ENCODE measurements around the gene ANGPTL4.
"Not testable (repeated sequence)": the region's sequence is repeated elsewhere in the genome, so short reads cannot be mapped to it uniquely, and the experiment has no call there.

ANGPTL4 gene

DNA sequence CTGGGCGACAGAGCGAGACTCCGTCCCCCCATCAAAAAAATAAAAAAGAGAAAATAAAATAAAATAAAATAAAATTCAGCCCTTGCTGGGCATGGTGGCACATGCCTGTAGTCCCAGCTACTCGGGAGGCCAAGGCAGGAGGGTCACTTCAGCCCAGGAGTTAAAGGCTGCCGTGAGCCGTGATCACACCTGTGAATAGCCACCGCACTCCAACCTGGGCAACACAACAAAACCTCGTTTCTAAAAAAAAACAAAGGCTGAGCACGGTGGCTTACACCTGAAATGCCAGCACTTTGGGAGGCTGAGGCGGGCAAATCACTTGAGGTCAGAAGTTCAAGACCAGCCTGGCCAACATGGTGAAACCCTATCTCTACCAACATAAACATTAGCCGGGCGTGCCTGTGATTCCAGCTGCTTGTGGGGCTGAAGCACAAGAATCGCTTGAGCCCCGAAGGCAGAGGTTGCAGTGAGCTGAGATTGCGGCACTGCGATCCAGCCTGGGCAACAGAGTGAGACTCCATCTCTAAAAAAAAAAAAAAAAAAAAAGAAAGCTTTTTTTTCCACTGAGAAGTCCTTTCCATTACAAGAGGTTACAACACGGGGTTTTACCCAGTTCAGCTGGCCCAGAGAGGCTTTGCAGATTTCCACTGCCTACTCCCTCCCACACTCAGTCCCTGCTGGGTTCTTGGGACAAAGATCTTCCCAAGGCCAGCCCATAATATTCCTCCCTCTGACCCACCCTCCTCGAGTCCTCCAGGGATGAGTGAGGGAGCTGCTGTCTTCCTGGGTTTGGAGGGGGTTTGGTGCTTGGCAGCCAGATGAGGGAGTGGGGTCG, 6.4 kb downstream of the ANGPTL4 start:
- no peak overlapping the region for H3K4me3 Mint-ChIP-seq
- DNase-seq (ENCODE audit: low spot score in 2 of 2) = no peak
- H3K27ac Mint-ChIP-seq = no peak overlapping the region
- H3K4me1 Mint-ChIP-seq = peaks cover 17% of the 10 kb centered on the region
- ATAC-seq = no peak
- peaks cover 81% of the 10 kb centered on the region for H3K36me3 Mint-ChIP-seq
- no peaks in the 10 kb centered on the region for H3K9me3 Mint-ChIP-seq

DNA sequence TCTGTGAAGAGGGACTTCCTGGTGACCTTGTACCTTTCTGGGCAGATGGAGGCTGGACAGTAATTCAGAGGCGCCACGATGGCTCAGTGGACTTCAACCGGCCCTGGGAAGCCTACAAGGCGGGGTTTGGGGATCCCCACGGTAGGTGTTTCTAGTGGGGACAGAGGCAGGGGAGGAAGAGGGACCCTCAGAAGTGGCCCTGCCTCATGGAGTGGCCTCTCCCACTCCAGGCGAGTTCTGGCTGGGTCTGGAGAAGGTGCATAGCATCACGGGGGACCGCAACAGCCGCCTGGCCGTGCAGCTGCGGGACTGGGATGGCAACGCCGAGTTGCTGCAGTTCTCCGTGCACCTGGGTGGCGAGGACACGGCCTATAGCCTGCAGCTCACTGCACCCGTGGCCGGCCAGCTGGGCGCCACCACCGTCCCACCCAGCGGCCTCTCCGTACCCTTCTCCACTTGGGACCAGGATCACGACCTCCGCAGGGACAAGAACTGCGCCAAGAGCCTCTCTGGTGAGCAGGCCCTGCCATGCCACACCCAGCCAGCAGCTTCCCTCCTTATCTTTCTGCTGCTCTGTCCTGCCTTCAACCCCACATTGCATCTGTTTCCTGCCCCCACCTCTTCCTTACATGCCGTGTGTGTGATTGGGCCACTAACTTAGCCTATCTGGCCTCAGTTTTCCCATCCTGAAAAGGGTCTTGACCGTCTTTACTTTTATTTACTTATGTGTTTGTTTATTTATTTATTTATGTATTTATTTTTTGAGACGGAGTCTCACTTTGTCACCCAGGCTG, 7.3 kb downstream of the ANGPTL4 start:
- H3K9me3 Mint-ChIP-seq = no peaks in the 10 kb centered on the region
- no peak for ATAC-seq
- peaks cover 17% of the 10 kb centered on the region for H3K4me1 Mint-ChIP-seq
- peaks cover 73% of the 10 kb centered on the region for H3K36me3 Mint-ChIP-seq
- no peak for DNase-seq (ENCODE audit: low spot score in 2 of 2)
- H3K27ac Mint-ChIP-seq = no peak overlapping the region
- H3K4me3 Mint-ChIP-seq = no peak overlapping the region

DNA sequence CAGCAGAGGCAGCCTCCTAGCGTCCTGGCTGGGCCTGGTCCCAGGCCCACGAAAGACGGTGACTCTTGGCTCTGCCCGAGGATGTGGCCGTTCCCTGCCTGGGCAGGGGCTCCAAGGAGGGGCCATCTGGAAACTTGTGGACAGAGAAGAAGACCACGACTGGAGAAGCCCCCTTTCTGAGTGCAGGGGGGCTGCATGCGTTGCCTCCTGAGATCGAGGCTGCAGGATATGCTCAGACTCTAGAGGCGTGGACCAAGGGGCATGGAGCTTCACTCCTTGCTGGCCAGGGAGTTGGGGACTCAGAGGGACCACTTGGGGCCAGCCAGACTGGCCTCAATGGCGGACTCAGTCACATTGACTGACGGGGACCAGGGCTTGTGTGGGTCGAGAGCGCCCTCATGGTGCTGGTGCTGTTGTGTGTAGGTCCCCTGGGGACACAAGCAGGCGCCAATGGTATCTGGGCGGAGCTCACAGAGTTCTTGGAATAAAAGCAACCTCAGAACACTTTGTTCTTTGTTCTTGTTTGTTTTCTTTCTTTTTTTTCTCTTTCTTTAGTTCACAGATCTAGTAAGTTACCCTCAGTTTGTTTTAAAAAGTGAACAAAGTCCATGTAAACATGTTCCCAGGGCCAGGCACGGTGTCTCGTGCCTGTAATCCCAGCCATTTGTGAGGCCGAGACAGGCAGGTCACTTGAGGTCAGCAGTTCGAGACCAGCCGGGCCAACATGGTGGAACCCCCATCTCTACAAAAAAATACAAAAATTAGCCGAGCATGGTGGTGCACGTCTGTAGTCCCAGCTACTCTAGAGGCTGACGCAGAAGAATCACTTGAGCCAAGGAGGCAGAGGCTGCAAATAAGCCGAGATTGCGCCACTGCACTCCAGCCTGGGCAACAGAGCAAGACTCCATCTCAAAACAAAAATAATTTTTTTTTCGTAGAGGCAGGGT, 10.2 kb downstream of the ANGPTL4 start:
- peak; percentile 40 for ATAC-seq
- H3K4me3 Mint-ChIP-seq = no peak overlapping the region

DNA sequence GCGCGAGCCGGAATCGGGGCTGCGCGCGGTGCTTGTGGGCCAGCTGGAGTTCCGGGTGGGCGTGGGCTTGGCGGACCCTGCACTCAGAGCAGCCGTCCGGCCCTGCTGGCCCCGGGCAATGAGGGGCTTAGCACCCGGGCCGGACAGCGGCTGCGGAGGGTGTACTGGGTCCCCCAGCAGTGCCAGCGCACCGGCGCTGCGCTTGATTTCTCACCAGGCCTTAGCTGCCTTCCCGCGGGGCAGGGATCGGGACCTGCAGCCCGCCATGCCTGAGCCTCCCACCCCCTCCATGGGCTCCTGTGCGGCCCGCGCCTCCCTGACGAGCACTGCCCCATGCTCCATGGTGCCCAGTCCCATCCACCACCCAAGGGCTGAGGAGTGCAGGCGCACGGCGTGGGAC, 11.8 kb downstream of the ANGPTL4 start:
- H3K4me1 Mint-ChIP-seq; H3K27ac Mint-ChIP-seq; H3K4me3 Mint-ChIP-seq; ATAC-seq; H3K9me3 Mint-ChIP-seq; DNase-seq (ENCODE audit: low spot score in 2 of 2): not testable (repeated sequence)
- H3K36me3 Mint-ChIP-seq = peaks cover 27% of the 10 kb centered on the region

More for the DNA sequence above, 10.2 kb downstream of the ANGPTL4 start:
- peaks cover 7% of the 10 kb centered on the region for H3K4me1 Mint-ChIP-seq
- no peak for DNase-seq (ENCODE audit: low spot score in 2 of 2)
- no peak overlapping the region for H3K27ac Mint-ChIP-seq
- H3K9me3 Mint-ChIP-seq = no peaks in the 10 kb centered on the region
- H3K36me3 Mint-ChIP-seq = peaks cover 43% of the 10 kb centered on the region

DNA sequence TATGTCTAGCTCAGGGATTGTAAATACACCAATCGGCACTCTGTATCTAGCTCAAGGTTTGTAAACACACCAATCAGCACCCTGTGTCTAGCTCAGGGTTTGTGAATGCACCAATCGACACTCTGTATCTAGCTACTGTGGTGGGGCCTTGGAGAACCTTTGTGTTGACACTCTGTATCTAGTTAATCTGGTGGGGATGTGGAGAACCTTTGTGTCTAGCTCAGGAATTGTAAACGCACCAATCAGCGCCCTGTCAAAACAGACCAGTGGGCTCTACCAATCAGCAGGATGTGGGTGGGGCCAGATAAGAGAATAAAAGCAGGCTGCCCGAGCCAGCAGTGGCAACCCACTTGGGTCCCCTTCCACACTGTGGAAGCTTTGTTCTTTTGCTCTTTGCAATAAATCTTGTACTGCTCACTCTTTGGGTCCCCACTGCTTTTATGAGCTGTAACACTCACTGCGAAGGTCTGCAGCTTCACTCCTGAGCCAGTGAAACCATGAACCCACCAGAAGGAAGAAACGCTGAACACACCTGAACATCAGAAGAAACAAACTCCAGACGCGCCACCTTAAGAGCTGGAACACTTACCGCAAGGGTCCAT, 12.5 kb downstream of the ANGPTL4 start:
- not testable (repeated sequence) for H3K4me3 Mint-ChIP-seq; H3K4me1 Mint-ChIP-seq; DNase-seq (ENCODE audit: low spot score in 2 of 2); H3K9me3 Mint-ChIP-seq; ATAC-seq; H3K27ac Mint-ChIP-seq
- H3K36me3 Mint-ChIP-seq = peaks cover 20% of the 10 kb centered on the region

DNA sequence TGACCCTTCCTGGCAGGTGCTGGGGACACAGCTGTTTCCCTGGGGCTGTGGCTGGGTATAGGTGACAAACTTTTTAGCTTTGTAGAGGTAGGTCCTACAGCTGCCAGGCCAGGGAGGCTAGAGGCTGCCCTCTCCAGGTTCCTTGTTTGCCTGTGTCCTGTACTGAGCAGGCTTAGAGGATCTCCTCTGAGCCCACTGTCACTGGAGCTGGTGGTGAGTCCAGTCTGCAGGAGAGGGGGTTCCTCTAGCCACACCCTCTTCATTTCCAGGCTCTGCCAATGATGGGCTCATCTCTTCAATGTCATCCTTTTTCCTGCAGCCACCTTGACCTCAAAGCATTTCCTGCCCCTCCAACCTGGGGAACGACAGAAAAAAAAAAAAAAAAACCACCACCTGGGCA, 13.6 kb downstream of the ANGPTL4 start:
- H3K27ac Mint-ChIP-seq = no peak overlapping the region
- no peaks in the 10 kb centered on the region for H3K9me3 Mint-ChIP-seq
- no peak overlapping the region for H3K4me3 Mint-ChIP-seq
- peaks cover 7% of the 10 kb centered on the region for H3K4me1 Mint-ChIP-seq
- no peak for ATAC-seq
- peaks cover 9% of the 10 kb centered on the region for H3K36me3 Mint-ChIP-seq
- no peak for DNase-seq (ENCODE audit: low spot score in 2 of 2)

DNA sequence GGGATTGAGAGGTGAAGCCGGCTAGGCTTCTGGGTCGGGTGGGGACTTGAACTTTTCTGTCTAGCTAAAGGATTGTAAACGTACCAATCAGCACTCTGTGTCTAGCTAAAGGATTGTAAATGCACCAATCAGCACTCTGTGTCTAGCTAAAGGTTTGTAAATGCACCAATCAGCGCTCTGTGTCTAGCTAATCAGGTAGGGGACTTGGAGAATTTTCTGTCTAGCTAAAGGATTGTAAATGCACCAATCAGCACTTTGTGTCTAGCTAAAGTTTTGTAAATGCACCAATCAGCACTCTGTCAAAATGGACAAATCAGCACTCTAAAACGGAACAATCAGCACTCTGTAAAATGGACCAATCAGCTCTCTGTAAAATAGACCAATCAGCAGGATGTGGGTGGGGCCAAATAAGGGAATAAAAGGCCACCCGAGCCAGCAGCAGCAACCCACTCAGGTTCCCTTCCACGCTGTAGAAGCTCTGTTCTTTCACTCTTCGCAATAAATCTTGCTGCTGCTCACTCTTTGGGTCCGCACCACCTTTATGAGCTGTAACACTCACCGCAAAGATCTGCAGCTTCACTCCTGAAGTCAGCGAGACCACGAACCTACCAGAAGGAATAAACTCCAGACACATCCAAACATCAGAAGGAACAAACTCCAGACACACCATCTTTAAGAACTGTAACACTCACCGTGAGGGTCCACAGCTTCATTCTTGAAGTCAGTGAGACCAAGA, 15.4 kb downstream of the ANGPTL4 start:
- ATAC-seq; H3K9me3 Mint-ChIP-seq; H3K27ac Mint-ChIP-seq; H3K36me3 Mint-ChIP-seq; H3K4me1 Mint-ChIP-seq; DNase-seq (ENCODE audit: low spot score in 2 of 2); H3K4me3 Mint-ChIP-seq: not testable (repeated sequence)

DNA sequence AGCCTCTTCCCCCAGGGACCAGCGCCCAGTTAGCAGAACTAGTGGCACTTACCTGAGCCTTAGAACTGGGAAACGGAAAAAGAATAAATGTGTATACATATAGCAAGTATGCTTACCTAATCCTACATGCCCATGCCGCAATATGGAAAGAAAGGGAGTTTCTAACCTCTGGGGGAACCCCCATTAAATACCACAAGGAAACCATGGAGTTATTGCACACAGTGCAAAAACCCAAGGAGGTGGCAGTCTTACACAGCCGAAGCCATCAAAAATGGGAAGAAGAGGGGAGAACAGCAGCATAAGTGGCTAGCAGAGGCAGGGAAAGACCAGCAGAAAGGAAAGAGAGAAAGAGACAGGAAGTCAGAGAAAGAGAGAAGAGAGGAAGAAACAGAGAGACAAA, 20.6 kb downstream of the ANGPTL4 start:
- H3K27ac Mint-ChIP-seq = peak overlapping the region; percentile 30
- not testable (repeated sequence) for ATAC-seq; DNase-seq (ENCODE audit: low spot score in 2 of 2)

DNA sequence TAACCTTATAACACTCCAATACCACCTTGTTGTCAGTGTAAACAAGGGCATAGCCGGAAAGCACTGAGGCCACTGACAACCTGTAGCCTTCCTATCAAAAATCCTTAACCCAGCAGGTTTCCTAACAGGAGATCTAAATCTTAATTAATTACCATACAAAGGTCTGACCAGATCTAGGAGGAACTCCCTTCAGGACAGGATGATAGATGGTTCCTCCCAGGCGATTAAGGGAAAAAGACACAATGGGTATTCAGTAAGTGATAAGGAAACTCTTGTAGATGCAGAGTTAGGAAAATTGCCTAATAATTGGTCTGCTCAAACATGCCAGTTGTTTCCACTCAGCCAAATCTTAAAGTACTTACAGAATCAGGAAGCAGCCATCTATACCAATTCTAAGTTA, 21.1 kb downstream of the ANGPTL4 start:
- not testable (repeated sequence) for H3K9me3 Mint-ChIP-seq; ATAC-seq; DNase-seq (ENCODE audit: low spot score in 2 of 2); H3K4me1 Mint-ChIP-seq; H3K36me3 Mint-ChIP-seq; H3K4me3 Mint-ChIP-seq
- peak overlapping the region; percentile 30 for H3K27ac Mint-ChIP-seq

More for the DNA sequence above, 20.6 kb downstream of the ANGPTL4 start:
- H3K36me3 Mint-ChIP-seq, H3K9me3 Mint-ChIP-seq, H3K4me3 Mint-ChIP-seq, H3K4me1 Mint-ChIP-seq: not testable (repeated sequence)

DNA sequence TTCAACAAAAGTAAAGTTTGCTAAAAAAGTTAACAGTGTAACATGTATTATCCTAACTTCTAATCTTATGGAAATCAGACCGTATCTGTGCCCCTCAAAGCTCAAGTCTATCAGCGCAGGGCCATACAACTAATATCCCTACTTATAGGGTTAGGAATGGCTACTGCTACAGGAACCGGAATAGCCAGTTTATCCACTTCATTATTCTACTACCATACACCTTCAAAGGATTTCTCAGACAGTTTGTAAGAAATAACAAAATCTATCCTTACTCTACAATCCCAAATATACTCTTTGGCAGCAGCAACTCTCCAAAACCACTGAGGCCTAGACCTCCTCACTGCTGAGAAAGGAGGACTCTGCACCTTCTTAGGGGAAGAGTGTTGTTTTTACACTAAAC, 21.6 kb downstream of the ANGPTL4 start:
- not testable (repeated sequence) for H3K9me3 Mint-ChIP-seq; H3K4me1 Mint-ChIP-seq; H3K27ac Mint-ChIP-seq; ATAC-seq; DNase-seq (ENCODE audit: low spot score in 2 of 2); H3K4me3 Mint-ChIP-seq
- H3K36me3 Mint-ChIP-seq = peaks cover 10% of the 10 kb centered on the region

DNA sequence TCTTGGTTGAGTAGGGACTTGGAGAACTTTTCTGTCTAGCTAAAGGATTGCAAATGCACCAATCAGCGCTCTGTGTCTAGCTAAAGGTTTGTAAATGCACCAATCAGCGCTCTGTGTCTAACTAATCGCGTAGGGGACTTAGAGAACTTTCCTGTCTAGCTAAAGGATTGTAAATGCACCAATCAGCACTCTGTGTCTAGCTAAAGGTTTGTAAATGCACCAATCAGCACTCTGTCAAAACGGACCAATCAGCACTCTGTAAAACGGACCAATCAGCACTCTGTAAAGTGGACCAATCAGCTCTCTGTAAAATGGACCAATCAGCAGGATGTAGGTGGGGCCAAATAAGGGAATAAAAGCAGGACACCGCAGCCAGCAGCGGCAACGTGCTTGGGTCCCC, 22.5 kb downstream of the ANGPTL4 start:
- H3K27ac Mint-ChIP-seq; DNase-seq (ENCODE audit: low spot score in 2 of 2); H3K9me3 Mint-ChIP-seq; ATAC-seq; H3K4me3 Mint-ChIP-seq: not testable (repeated sequence)
- Mint-ChIP-seq H3K36me3 (peaks cover 10% of the 10 kb centered on the region), H3K4me1 (peaks cover 15% of the 10 kb centered on the region)

DNA sequence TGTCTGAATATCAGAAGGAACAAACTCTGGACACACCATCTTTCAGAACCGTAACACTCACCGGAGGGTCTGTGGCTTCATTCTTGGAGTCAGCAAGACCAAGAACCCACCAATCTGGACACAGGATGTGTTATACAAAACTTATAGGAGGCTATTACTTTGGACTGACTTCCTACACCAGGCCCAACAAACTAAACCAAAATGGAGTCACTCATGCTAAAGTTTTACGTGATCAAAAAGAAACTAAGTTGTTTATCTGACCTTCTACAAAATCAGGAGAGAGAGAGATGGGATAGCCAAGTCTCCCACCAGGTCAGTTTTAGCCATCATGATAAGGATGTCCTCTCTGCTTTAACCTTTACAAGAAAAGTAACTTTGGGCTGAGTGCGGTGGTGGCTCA, 23.0 kb downstream of the ANGPTL4 start:
- DNase-seq (ENCODE audit: low spot score in 2 of 2) (no peak), ATAC-seq (no peak)
- Mint-ChIP-seq H3K27ac (no peak overlapping the region), H3K4me3 (no peak overlapping the region), H3K36me3 (peaks cover 10% of the 10 kb centered on the region), H3K4me1 (peaks cover 20% of the 10 kb centered on the region), H3K9me3 (no peaks in the 10 kb centered on the region)

DNA sequence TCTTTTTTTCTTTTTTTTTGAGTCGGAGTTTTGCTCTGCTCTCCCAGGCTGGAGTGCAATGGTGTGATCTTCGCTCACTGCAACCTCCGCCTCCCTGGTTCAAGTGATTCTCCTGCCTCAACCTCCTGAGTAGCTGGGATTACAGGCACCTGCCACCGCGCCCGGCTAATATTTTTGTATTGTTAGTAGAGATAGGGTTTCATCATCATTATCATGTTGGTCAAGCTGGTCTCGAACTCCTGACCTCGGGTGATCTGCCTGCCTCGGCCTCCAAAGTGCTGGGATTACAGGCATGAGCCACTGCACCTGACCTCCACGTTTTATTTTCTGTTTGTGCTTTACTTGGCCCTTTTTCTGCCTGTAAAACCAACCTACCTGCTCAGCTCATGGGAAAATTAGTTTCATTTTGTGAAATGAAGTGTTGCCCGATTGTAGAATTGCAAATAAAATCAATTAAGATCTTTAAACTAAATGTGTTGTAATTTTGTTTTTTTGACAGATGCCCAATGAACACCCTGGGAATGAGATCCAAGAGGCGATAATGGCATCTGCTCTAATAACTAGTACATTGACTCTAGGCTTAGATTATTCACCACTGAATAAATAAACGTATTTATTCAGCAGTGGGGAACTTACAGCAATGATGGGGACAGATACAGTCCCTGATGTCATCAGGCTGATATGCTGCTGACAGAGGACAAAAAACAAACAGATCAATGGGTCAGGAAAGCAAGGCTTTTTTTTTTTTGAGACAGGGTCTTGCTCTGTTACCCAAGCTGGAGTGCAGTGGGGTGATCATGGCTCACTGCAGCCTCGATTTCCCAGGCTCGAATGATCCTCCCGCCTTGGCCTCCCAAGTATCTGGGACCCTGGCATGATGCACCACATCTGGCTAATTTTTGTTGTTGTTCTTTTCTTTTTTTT, 24.0 kb downstream of the ANGPTL4 start:
- Mint-ChIP-seq H3K27ac (no peak overlapping the region), H3K4me1 (peaks cover 25% of the 10 kb centered on the region), H3K36me3 (peaks cover 10% of the 10 kb centered on the region), H3K4me3 (no peak overlapping the region), H3K9me3 (no peaks in the 10 kb centered on the region)
- ATAC-seq = no peak
- no peak for DNase-seq (ENCODE audit: low spot score in 2 of 2)

Data from stimulated activated effector memory CD8-positive, alpha-beta T cell treated with anti-CD3 and anti-CD28 coated beads, Interleukin-12 subunit alpha, Interleukin-12 subunit beta, amount 100 ng/mL, for 72 hours (primary cell).